Right lobe of liver (tissue), 6 donors: ENCODE measurements around the gene NUBPL. TPM values are rescaled to one million over a fixed set of nuclear protein-coding genes. Genes with fewer than 3 reads are reported as not detected.
"Not testable (repeated sequence)": the region's sequence is repeated elsewhere in the genome, so short reads cannot be mapped to it uniquely, and the experiment has no call there.

Experiments
- ATAC-seq, 4 donors: fragments of 200-7000 bp; cut with Tn5 transposase; one replicate each; pipeline ENCODE4 v1.9.1; 2020; ENCODE audit warnings: mild to moderate bottlenecking in 4 of 4, moderate library complexity in 4 of 4
- DNase-seq, 3 donors: peaks; one replicate each; pipeline ENCODE4 v3.0.0-alpha.2; 2020
- H3K27ac ChIP-seq, 3 donors: fragments of 200-600 bp; one replicate each; pipeline ENCODE4 v1.8.0; 2022
- H3K27me3 ChIP-seq, 2 donors: fragments of 200-600 bp; one replicate each; pipeline ENCODE4 v1.8.0; 2022
- H3K36me3 ChIP-seq, 4 donors: fragments of 200-600 bp; sonication (generic) in 1 of 4; one replicate each; pipeline versions ENCODE4 v1.5.1 to v1.8.0; 2017 to 2022; ENCODE audit warnings: control low read depth in 1 of 4
- H3K4me1 ChIP-seq, 4 donors: fragments of 200-600 bp; sonication (generic) in 1 of 4; one replicate each; pipeline versions ENCODE4 v1.5.1 to v1.8.0; 2017 to 2022; ENCODE audit warnings: control low read depth in 1 of 4
- H3K4me3 ChIP-seq, 3 donors: fragments of 200-600 bp; one replicate each; pipeline ENCODE4 v1.8.0; 2022
- H3K9me3 ChIP-seq, 4 donors: fragments of 200-600 bp; sonication (generic) in 1 of 4; one replicate each; pipeline versions ENCODE4 v1.5.1 to v1.8.0; 2017 to 2022; ENCODE audit warnings: control low read depth in 1 of 4
- CTCF ChIP-seq, 4 donors: fragments of 200-600 bp in 3 of 4; fragments of 450-650 bp in 1 of 4; IDR thresholded peaks; one replicate each; pipeline versions ENCODE4 v1.5.1 to v1.8.0; 2016 to 2022; ENCODE audit warnings: antibody characterized with exemption in 4 of 4, mild to moderate bottlenecking in 2 of 4
- POLR2A ChIP-seq: fragments of 450-650 bp; IDR thresholded peaks from one replicate; pipeline ENCODE4 v1.6.1; 2017; ENCODE audit warnings: antibody characterized with exemption, mild to moderate bottlenecking
- WGBS: methylation state at CpG from one replicate; pipeline ENCODE4 v1.1.6; 2018; ENCODE audit warnings: low coverage, low lambda C conversion rate; ENCODE audit not compliant: insufficient coverage; ENCODE audit errors: missing lambda C conversion rate; 5-methylcytosine and 5-hydroxymethylcytosine counted together
- intact Hi-C, 2 donors: fragments of 100-400 bp; cut with DNase I; formaldehyde crosslinking; loops; one replicate each; pipeline versions ENCODE4 v1.11.2 to v1.14.1; 2022
- total RNA-seq, 6 experiments: library from RNA; depleted of rRNA in 2 of 6; stranded (reverse); fragments of >200 nt in 2 of 6; fragmentation: NEBNext Ultra II Directional in 3 of 6; extraction: Animal tissue kit (Norgen Biotek cat#: 25700) in 3 of 6; gene quantifications; one replicate each; pipeline versions ENCODE4 v1.1.0 to v1.2.4, GENCODE V29; 2016 to 2023
- donor health status: DM: no; HTN: yes; CAD: no.
- donor health status: DM: no; HTN: no; CAD: no.
- donor health status: DM: no; HTN: no; CAD: no.
- donor health status: DM: no; HTN: yes; CAD: no.
- donor health status: DM: no; HTN: yes; CAD: no.

NUBPL gene
- total RNA-seq, 6 experiments from 2014 or later = 6.3 to 9.5 (median 7.2) TPM

DNA sequence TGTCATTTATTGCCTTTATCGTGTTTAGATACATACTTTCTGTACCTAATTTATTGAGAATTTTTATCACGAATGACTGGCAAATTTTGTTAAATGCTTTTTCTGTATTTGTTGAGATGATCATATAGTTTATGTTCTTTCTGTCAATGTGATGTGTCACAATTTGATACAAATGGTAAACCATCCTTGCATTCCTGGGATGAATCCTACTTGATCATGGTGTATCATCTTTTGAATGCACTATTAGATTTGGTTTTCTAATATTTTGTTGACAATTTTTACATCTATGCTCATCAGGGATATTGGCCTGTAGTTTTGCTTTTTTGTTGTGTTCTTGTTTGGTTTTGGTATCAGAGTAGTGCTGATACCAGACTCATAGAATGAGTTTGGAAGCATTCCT is 185.1 kb downstream of the NUBPL start:
- Histone ChIP-seq H3K27ac (no peak overlapping the region), H3K36me3 (no peaks in the 10 kb centered on the region), H3K9me3 (peaks cover 0 to 8% (median 0%) of the 10 kb centered on the region in 4 donors), H3K4me3 (no peak overlapping the region), H3K27me3 (no peaks in the 10 kb centered on the region), H3K4me1 (no peaks in the 10 kb centered on the region)
- no peak for ATAC-seq
- TF ChIP-seq POLR2A (no peak), CTCF (IDR thresholded peaks at IDR 0.05) (no peak)
- no peak for DNase-seq
- 78% methylated on average over 2 of the region's 2 CpGs for WGBS
- intact Hi-C loops = no loop called here

DNA sequence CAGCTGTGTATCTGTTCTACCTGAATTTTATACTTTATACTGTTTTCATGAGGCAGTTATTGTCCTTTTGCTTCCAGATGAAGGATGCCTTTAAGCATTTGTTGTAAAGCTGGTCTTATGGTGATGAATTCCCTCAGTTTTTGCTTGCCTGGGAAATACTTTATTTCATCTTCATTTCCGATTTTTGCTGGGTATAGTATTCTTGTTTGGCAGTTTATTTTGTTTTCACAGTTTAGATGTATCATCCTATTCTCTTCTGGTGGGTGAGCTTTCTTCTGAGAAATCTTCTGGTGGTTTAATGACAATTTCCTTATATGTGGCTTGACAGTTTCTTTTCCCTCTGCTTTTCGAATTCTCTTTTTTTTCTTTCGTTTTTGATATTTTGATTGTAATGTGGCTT is 188.1 kb downstream of the NUBPL start:
- DNase-seq (no peak), ATAC-seq (no peak)
- peaks cover 0 to 8% (median 0%) of the 10 kb centered on the region in 4 donors for H3K9me3 ChIP-seq
- H3K36me3 ChIP-seq = no peaks in the 10 kb centered on the region
- intact Hi-C loops = no loop called here
- H3K27ac ChIP-seq = no peak overlapping the region
- no peaks in the 10 kb centered on the region for H3K27me3 ChIP-seq
- H3K4me1 ChIP-seq = no peaks in the 10 kb centered on the region
- H3K4me3 ChIP-seq = no peak overlapping the region
- TF ChIP-seq POLR2A (no peak), CTCF (IDR thresholded peaks at IDR 0.05) (no peak)
- WGBS = 89% methylated on average over 3 of the region's 3 CpGs

- H3K9me3 ChIP-seq, ATAC-seq, H3K36me3 ChIP-seq, DNase-seq, H3K4me1 ChIP-seq, H3K27me3 ChIP-seq, H3K4me3 ChIP-seq, intact Hi-C loops, H3K27ac ChIP-seq: not testable (repeated sequence)
- WGBS = 100% methylated on average over 1 of the region's 1 CpG
Measured at GRCh38 chr14:31751047-31751446, 189.8 kb downstream of the NUBPL start.

DNA sequence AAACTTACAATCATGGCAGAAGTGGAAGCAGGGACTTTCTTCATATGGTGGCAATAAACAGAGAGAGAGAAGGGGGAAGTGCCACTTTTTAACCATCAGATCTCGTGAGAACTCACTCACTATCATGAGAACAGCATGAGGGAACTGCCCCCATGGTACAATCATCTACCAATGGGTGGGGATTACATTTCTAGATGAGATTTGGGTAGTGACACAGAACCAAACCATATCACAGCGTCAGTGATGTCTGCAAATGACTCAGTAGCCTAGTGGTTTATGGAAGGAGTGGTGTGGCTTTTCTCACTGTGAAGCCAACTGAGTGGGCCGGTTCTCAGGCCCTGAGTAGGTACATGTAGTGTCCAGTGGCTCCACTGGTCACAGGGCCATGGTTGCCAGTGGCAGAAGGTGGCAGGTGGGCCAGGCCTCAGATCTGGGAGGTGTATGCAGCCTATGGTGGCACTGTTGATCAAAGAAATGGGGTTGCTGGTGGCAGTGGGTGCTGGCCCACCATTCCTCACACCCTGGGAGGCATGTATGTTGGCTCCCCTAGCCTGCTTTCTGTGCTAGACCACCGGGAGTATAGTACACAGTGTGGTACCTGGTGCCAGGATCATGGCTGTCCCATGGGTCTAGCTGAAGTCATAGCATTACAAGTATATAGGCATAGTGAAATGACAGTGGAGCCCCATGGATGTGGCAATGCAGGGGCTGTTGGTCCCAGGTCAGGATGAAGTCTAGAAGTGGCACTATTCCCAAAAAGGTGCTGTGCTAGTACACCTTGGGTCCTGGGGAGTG is 191.9 kb downstream of the NUBPL start:
- DNase-seq (no peak), ATAC-seq (no peak)
- Histone ChIP-seq H3K27me3 (no peaks in the 10 kb centered on the region), H3K4me3 (no peak overlapping the region), H3K9me3 (no peaks in the 10 kb centered on the region), H3K36me3 (no peaks in the 10 kb centered on the region), H3K4me1 (no peaks in the 10 kb centered on the region), H3K27ac (no peak overlapping the region)
- intact Hi-C loops = no loop called here
- WGBS = no CpG with 5 or more reads among the region's 4 CpGs
- TF ChIP-seq CTCF (IDR thresholded peaks at IDR 0.05) = no peak
- TF ChIP-seq POLR2A = no peak

DNA sequence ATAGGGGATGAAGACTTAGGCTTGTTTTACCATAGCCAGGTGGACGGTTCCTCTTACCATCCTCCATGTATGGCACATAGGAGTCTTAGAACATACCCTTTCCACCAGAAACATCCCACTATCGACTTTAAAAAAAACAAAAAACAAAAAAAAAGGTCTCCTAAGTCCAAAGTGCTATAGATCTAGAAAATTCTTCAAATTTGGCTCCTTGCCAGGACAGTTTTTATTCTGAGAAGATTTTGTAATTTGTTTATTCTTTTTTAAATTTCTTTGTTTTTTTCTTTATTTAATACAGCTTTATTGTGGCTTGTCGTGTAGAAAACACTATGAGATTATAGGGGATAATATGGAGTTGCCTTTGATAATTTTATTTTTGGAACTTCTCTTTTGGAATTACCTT is 197.7 kb downstream of the NUBPL start:
- Histone ChIP-seq H3K4me3 (no peak overlapping the region), H3K36me3 (no peaks in the 10 kb centered on the region), H3K4me1 (no peaks in the 10 kb centered on the region), H3K27me3 (no peaks in the 10 kb centered on the region), H3K9me3 (no peaks in the 10 kb centered on the region), H3K27ac (no peak overlapping the region)
- 31% methylated on average over 3 of the region's 3 CpGs for WGBS
- TF ChIP-seq CTCF (IDR thresholded peaks at IDR 0.05) (no peak), POLR2A (no peak)
- intact Hi-C loops = no loop called here
- DNase-seq (no peak), ATAC-seq (no peak)
